OCI-LY7 (cell line): ENCODE results near the gene GALNT10. TPM values are rescaled to one million over a fixed set of nuclear protein-coding genes. Genes with fewer than 3 reads are reported as not detected.

Experiments used
- BruUV-seq: library from RNA; stranded (reverse); fragments of 400-500 nt; replicated peaks from 2 replicates; lab custom pipeline; 2021; lab: Mats Ljungman, UMichigan
- CTCF ChIA-PET: fragments of 300-600 bp; sonication (Branson Sonifier 250); formaldehyde crosslinking; loops from one replicate; lab custom pipeline; 2022; ENCODE audit warnings: antibody characterized with exemption; ENCODE audit not compliant: unreplicated experiment; lab: Charles Lee
- POLR2A ChIA-PET: fragments of 300-600 bp; sonication (Branson Sonifier 250); formaldehyde crosslinking; loops from one replicate; lab custom pipeline; 2022; ENCODE audit warnings: antibody characterized with exemption; lab: Charles Lee
- DNase-seq: peaks from one replicate; pipeline ENCODE4 v3.0.0-alpha.2; 2015; ENCODE audit warnings: low spot score
- H2AFZ ChIP-seq: fragments of 200-600 bp; sonication (generic), shearing (Covaris generic); 2 replicates; pipeline ENCODE4 v1.6.1; 2014; ENCODE audit warnings: mild to moderate bottlenecking, antibody characterized with exemption, low read length, moderate library complexity
- H3K27ac ChIP-seq: fragments of 200-600 bp; sonication (generic); 2 replicates; pipeline ENCODE4 v1.5.1; 2014; ENCODE audit warnings: mixed run types, low read depth, mild to moderate bottlenecking, moderate library complexity, low read length, inconsistent platforms; ENCODE audit not compliant: poor library complexity, severe bottlenecking
- H3K36me3 ChIP-seq: fragments of 200-600 bp; sonication (generic); 2 replicates; pipeline ENCODE4 v1.6.1; 2014; ENCODE audit warnings: mild to moderate bottlenecking, antibody characterized with exemption, low read length, moderate library complexity, mixed read lengths; ENCODE audit not compliant: insufficient read depth
- H3K4me1 ChIP-seq: fragments of 200-600 bp; sonication (generic); 2 replicates; pipeline ENCODE4 v1.5.1; 2014; ENCODE audit warnings: mild to moderate bottlenecking, low read length; ENCODE audit not compliant: insufficient read depth, poor library complexity, severe bottlenecking
- H3K4me2 ChIP-seq: fragments of 200-600 bp; sonication (generic); 2 replicates; pipeline ENCODE4 v1.6.1; 2014; ENCODE audit warnings: mild to moderate bottlenecking, low read length
- H3K4me3 ChIP-seq: fragments of 200-600 bp; sonication (generic); 2 replicates; pipeline ENCODE4 v1.5.1; 2014; ENCODE audit warnings: mild to moderate bottlenecking, low read depth, low read length; ENCODE audit not compliant: poor library complexity, severe bottlenecking
- H3K79me2 ChIP-seq: fragments of 200-600 bp; sonication (generic); 2 replicates; pipeline ENCODE4 v1.6.1; 2016; ENCODE audit warnings: low read depth, mild to moderate bottlenecking, low read length, moderate library complexity, mixed read lengths; ENCODE audit not compliant: insufficient read depth
- H3K9me2 ChIP-seq: fragments of 200-600 bp; sonication (generic); 2 replicates; pipeline ENCODE4 v1.6.1; 2016; ENCODE audit warnings: mild to moderate bottlenecking, low read length, mixed read lengths; ENCODE audit not compliant: insufficient read depth
- H3K9me3 ChIP-seq: fragments of 200-600 bp; sonication (generic); 2 replicates; pipeline ENCODE4 v1.6.1; 2014; ENCODE audit warnings: mild to moderate bottlenecking, mixed run types, low read length, mixed read lengths
- H4K20me1 ChIP-seq: fragments of 200-600 bp; sonication (generic); 2 replicates; pipeline ENCODE4 v1.6.1; 2014; ENCODE audit warnings: mild to moderate bottlenecking, antibody characterized with exemption, low read length, moderate library complexity, mixed read lengths; ENCODE audit not compliant: insufficient read depth
- CTCF ChIP-seq: fragments of 200-600 bp; sonication (generic); conservative IDR thresholded peaks from 2 replicates; pipeline ENCODE4 v1.5.1; 2014; ENCODE audit warnings: mild to moderate bottlenecking, antibody characterized with exemption, low read length, moderate library complexity, mixed read lengths
- EZH2phosphoT487 ChIP-seq: fragments of 200-600 bp; sonication (generic); IDR thresholded peaks from 2 replicates; pipeline ENCODE4 v1.6.1; 2018; ENCODE audit warnings: low read depth, borderline replicate concordance, mild to moderate bottlenecking, mixed run types, antibody characterized with exemption, low read length, moderate library complexity, mixed read lengths
- intact Hi-C: fragments of 100-400 bp; cut with micrococcal nuclease; formaldehyde crosslinking; loops from one replicate; pipeline ENCODE4 v1.10.0; 2022; ENCODE audit not compliant: unreplicated experiment
- total RNA-seq, 2 experiments: library from RNA; depleted of rRNA in 1 of 2; stranded (reverse); fragments of >200 nt in 1 of 2; shearing (Covaris generic) in 1 of 2; gene quantifications; 2 replicates each; pipeline ENCODE4 v1.2.3, GENCODE V29; 2014 to 2022

Gene GALNT10
- total RNA-seq, 2 experiments from 2014 or later: 7.3 to 20.6 TPM

DNA sequence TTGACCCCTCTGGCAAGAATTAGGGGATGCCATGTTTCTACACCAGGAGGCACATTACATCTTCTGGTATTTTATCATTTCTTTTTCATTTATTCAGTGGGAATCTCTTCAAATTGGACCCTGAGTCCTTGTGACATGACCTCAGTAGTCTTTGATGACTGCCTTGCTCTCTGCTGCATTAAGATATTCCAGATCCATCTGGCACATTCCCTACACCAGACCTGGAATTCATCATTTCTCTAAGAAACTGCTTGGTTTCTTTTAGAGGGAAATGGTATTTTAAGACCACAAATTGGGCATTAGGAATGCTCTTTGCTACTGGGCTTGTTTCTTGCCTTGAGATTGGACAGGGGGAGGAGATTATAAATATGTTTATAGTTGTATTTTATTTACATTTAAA is 61.0 kb downstream of the GALNT10 start:
- no peak for DNase-seq
- H4K20me1 ChIP-seq: no peaks in the 10 kb centered on the region
- no peaks in the 10 kb centered on the region for H3K79me2 ChIP-seq
- H3K4me1 ChIP-seq: no peaks in the 10 kb centered on the region
- TF ChIP-seq CTCF (no peak), EZH2phosphoT487 (no peak)
- no peaks in the 10 kb centered on the region for H3K9me3 ChIP-seq
- intact Hi-C loops: no loop called here
- H3K9me2 ChIP-seq: no peaks in the 10 kb centered on the region
- no peak overlapping the region for H3K27ac ChIP-seq
- ChIA-PET CTCF (no interaction called here), POLR2A (no interaction called here)
- H2AFZ ChIP-seq: no peak overlapping the region
- no peak overlapping the region for H3K4me3 ChIP-seq
- no peaks in the 10 kb centered on the region for H3K36me3 ChIP-seq
- no peak overlapping the region for H3K4me2 ChIP-seq
- no TSS peak for BruUV-seq

DNA sequence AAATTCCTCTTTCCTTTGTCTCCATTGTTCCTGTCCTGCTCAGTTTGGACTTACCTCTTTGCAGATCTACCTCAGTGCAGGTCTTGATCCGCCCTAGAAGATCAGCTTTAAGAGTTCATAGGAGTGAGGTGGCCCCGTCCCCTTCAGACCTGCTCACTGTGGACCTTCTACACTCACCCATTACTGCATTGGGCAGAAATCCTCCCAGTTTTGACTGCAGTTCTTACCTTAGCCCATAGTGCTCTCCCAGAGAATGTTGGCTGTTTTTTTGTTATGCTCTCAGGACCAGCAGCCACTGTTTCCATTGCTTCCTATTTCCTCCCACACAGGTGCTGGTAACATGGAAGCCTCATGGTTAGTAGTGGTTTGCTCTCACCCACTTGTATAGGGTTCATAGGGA is 63.3 kb downstream of the GALNT10 start:
- DNase-seq: no peak
- Histone ChIP-seq H3K79me2 (no peaks in the 10 kb centered on the region), H4K20me1 (no peaks in the 10 kb centered on the region), H3K9me3 (no peaks in the 10 kb centered on the region), H2AFZ (no peak overlapping the region), H3K27ac (no peak overlapping the region), H3K4me3 (no peak overlapping the region), H3K36me3 (no peaks in the 10 kb centered on the region), H3K9me2 (no peaks in the 10 kb centered on the region), H3K4me1 (no peaks in the 10 kb centered on the region), H3K4me2 (no peak overlapping the region)
- ChIA-PET CTCF (no interaction called here), POLR2A (interaction anchor here (0.7 kb wide), 2 partner anchors 156 to 278 kb away, joined by 4 read pairs; no protein-coding TSS in a partner anchor)
- intact Hi-C loops: no loop called here
- no TSS peak for BruUV-seq
- TF ChIP-seq CTCF: no peak
- no peak for TF ChIP-seq EZH2phosphoT487

DNA sequence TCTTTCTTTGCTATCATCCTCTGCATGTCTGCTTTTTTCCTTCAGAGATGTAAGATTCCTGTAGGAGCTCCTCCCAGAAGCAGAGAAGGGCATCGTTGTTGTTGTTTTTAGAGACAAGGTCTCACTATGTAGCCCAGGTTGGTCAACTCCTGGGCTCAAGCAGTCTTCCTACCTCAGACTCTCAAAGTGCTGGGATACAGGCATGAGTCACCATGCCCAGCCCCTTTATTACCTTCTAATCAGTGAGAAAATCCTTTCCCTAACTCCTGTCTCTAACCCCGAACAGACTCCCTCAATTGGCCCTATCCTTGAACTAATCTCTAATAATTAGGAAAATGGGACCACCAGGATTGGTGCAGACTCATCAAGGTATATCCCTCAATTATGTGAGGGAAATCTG is 64.4 kb downstream of the GALNT10 start:
- CTCF ChIA-PET: no interaction called here
- BruUV-seq: no TSS peak

More for the DNA sequence above, 64.4 kb downstream of the GALNT10 start:
- Histone ChIP-seq H3K36me3 (no peaks in the 10 kb centered on the region), H3K4me2 (no peak overlapping the region), H3K4me3 (no peak overlapping the region), H3K9me3 (no peaks in the 10 kb centered on the region), H3K9me2 (no peaks in the 10 kb centered on the region), H3K79me2 (no peaks in the 10 kb centered on the region), H3K4me1 (no peaks in the 10 kb centered on the region), H3K27ac (no peak overlapping the region), H2AFZ (no peak overlapping the region), H4K20me1 (no peaks in the 10 kb centered on the region)
- no peak for DNase-seq
- intact Hi-C loops: no loop called here
- TF ChIP-seq EZH2phosphoT487 (no peak), CTCF (no peak)
- POLR2A ChIA-PET: no interaction called here
